ENCODE results near the gene VWA7.

GRCh38 chr6:31811645-31812044 is 34.5 kb upstream of the VWA7 start:
- TF ChIP-seq CTCF (IDR thresholded peaks at IDR 0.05; ENCODE audit: insufficient read depth, low read depth, low read length) (no peak), EZH2 (IDR thresholded peaks at IDR 0.05; ENCODE audit: insufficient read depth, low read length) (no peak)
